Urothelium cell line (cell line): ENCODE measurements around the gene SMPD3.

Experiments used
- DNase-seq: peaks from one replicate; pipeline ENCODE4 v3.0.0; 2011; ENCODE audit warnings: low spot score, mixed read lengths
- FAIRE-seq: peaks from 2 replicates; lab custom pipeline; 2011; peaks lifted over from hg19 to GRCh38; lab: Jason Lieb, UNC

Gene SMPD3

DNA sequence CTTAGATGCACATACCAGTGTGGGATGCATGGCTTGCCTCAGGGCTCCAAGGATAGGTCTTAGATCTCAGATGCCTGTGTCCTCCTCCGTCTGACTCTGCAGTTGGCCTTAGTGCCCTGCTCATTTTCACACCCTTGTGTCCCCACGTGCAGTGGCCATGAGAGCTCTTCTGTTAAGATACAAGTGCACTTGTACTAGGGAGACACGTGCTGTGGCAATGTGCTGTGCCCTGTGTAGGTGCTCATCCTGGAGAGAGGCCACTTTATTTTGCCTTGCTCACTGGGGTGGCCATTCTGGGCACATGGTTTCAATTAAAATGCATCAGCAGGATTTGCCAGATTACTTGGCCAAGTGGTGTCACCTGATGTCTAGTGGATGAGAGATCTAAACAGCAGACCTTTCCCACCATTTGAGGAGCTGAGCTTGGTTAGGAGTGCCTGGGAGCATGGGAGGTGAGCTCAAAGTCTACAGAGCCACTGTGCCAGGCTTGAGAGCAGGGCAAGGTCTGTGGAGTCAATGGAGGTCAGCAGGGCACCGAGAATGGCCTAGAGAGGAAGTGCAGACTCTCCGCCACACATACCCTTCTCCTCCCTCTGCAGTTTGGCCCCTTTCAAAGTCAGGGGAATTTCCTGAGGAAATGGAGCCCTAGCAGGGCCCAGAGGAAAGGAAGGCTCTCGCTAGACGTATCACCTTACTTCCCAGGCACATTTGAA lies 25.2 kb upstream of the SMPD3 start:
- DNase-seq, result no peak

DNA sequence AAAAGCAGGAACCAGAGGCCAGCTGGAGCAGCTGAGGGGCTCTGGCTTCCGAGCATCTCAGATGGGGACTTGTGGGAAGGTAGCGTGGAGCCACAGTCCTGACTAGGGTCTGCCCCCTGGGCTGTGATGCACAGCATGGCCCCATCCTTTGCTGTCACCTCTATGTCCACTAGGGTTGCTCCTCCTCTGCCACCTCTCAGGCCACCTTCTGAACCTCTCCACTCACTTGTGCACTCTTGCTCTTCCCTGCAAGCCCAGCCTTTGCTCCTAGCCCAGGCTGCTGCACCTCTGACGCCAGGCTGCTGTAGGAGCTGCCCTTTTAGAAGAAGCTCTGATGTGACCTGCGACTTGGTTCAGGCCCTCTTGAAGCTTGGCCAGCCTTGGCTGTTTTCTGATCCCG lies 24.3 kb upstream of the SMPD3 start:
- no peak for FAIRE-seq
- DNase-seq, result no peak

More for the DNA sequence above, 25.2 kb upstream of the SMPD3 start:
- FAIRE-seq, result no peak

DNA sequence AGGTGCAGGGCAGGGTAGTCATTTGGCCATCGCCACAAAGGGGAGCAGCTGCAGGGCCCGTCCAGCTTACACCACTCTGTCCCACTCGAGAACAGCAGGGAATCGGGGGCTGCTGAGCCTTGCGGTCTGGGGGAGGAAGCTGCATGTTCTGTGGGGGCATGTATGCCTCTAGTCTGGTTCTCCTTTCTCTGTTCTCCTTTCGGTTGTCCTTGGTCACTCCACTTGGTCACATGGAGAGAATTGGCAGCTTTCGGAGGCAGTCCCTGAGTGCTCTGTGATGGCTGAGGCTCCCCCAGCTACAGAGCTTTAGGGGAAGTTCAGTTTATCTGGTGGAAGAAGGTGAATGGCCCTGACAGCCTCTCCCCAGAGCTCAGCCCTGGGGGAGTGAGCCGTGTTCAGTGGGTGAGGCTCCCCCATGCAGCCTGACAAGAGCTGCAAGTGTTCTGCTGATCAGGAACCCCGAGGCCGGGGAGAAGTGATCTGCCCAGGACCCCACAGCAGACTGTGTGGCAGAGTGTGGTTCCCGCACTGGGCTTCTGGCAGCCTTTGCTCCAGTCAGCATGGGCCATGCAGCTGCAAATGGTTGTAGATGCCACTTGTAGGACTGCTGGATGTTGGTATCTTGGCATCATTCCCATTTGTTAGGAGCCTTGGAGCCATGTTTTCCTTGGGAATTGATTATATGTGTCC lies 22.3 kb upstream of the SMPD3 start:
- DNase-seq (no peak), FAIRE-seq (no peak)

DNA sequence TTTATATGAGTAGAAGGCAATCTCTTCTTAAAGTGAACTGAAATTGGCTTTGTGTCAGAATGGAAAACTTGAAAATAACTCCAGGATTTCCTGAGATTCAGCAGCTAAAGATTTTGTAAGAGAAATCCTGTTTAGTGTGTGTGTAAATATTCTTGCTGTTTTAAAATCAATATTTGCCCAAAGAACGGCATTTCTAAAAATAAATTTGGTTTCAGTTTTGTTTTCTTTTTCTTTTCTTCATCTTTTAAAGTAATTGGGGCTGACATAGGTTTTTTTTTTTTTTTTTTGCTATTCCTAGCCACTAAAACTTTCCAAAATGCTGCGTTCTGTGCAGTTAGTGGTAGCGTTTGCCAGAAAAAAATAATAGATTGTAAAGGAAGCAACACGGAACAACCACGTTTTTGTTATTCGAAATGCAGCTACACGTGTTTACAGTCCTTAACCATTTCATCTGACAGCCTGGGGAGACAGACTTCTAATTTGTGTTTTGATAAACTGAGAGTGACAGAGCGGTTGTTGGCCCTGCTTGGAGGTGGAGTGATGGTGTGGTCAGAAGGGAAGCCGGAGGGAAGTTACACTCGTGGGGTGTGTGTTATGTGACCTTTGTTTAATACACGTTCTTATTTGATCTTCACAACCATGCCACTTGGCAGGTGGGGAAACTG lies 21.6 kb upstream of the SMPD3 start:
- DNase-seq, result no peak

DNA sequence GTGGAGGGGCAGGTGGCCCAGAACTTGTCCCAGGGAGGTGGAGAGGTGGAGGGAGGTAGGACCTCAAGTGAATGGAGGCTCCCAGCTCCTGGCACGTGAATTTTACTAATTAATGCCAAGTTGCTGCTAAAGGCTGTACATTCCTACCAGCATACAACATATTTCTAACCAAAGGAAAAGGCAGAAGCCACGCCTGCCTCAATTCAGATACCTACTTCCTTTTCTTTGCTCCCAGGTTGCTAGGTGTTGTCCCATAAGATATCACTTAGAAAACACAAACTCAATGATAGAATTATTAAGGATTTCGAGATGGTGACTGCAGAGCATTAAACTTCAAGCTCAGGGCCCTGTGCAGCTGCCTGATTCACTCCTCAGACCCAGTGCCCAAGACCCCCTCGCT lies 20.5 kb upstream of the SMPD3 start:
- DNase-seq (no peak), FAIRE-seq (no peak)

More for the DNA sequence above, 21.6 kb upstream of the SMPD3 start:
- no peak for FAIRE-seq

DNA sequence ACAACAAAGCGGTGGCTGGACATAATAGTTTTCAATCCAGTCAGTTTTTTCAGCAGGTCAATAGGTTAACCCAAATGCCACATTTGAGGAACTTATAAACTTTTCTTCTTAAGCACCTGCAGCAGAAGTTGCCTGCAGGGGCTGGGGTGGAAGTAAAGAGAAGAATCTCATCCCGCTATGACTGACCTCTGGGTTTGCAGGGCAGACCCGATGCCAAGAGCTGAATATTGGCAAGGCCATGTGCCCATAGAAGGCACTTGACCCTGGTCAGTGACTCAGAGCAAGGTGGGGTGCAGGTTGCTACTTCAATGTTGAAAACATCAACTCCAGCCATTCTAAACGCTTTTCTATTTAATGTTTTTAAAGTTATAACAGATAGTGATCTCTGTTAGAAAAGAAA lies 17.9 kb upstream of the SMPD3 start:
- no peak for FAIRE-seq
- DNase-seq, result no peak

DNA sequence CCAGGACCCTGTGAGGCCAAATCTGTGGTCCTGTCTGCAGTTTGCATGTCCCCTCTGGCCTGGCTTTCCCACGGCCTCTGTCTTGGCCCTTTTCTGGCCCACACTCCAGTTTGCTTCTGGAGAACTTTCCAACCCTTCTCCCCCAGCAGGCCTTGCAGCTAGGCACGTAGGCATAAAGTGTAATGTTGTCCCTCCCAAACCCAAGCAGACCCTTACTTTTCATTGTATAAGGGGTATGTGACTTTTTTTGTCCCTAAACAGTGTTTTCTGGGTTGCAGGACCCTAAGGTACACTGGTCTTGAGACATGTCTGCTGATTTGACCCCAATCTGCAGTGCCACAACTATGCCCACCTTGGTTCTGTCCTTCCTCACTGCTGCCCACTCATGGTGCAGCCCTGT lies 15.6 kb upstream of the SMPD3 start:
- DNase-seq (no peak), FAIRE-seq (no peak)

DNA sequence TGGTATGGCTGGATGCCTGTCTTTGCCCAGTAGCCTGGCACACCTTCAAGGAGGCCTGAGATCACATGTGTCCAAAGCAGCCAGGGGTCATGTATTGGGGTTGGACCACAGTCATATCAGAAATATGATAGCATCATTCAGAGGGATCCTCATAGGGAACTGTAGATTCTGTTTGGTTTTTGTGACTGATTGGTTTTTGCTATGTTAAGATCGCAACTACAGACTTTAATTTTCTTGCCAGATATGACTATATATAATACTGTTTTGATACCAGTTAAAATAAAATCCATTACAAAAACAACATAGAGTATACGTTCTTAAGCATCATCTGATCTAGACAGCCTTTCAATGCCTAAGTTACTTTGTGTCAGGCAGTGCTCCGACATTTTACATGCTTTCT lies 11.8 kb upstream of the SMPD3 start:
- FAIRE-seq (no peak), DNase-seq (no peak)

DNA sequence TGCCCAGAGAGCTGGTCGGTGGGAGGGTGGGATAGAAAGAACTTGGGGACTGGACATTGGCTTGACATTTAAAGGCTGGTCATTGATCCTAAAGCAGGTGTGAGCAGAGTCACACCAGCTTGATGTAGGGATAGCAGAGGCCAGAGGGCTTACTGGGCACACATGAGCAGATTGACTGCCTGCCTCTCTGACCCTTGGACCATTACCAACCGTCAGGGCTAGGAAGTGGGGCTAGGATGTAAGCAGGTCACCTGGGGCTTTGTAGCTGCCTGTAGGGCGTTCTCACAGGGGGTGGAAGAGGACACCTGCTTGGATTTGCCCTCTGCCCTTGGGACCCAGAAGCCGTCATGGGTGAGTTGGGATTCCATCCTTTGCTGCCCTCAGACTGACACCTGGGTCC lies 11.1 kb upstream of the SMPD3 start:
- FAIRE-seq (no peak), DNase-seq (no peak)

DNA sequence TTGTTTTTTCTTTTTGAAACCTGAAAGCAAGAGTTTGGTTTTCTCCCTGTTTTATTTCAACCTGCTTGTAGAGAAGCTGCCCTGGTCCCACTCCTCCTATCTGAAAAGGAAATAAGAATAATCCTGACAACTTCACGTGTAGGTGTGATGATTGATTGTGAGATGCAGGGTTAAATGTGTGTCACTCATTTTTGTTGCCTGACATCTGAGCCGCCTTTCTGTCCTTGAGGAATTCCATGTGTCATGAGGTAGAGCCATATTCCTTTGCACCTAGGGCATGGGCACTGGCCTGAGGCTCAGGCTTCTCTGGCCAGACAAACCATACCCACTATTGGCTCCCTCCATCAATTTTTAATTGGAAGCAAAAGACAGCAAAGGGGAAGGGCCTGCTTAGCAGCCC lies 10.2 kb upstream of the SMPD3 start:
- FAIRE-seq, result no peak
- DNase-seq, result no peak

DNA sequence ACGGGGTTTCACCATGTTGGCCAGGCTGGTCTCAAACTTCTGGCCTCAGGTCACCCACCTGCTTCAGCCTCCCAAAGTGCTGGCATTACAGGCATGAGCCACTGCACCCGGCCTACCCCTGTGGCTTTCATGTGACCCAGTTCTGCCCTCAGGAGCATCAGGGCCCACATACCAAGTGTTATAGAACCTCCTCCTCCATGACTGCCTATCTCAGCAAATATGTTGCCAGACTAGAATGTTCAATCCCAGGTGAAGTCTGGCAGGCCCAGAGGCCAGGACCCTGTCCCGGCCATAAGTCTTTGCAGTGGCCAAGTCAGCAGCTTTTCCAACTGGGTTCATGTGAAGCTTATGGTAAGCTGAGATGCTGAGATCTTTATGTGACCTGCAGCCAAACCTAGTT lies 9.8 kb upstream of the SMPD3 start:
- FAIRE-seq (no peak), DNase-seq (no peak)

DNA sequence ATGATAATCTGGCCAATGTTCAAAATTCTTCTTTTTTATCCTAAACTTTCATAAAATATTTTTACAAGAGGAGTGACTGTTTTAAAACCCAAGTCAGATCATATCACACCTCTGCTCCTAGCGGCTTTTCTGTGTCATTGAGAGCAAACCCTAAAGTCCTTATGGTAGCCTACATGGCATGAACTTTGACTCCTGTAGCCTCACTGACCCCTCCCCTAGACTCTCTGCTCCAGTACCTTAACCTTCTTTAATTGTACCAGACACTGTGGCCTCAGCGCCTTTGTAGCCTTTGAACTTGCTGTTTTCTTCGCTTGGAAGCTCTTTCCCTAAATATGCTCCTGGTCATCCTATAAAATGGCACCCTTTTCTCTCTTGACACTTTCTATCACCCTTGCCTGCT lies 7.3 kb upstream of the SMPD3 start:
- FAIRE-seq (no peak), DNase-seq (no peak)

DNA sequence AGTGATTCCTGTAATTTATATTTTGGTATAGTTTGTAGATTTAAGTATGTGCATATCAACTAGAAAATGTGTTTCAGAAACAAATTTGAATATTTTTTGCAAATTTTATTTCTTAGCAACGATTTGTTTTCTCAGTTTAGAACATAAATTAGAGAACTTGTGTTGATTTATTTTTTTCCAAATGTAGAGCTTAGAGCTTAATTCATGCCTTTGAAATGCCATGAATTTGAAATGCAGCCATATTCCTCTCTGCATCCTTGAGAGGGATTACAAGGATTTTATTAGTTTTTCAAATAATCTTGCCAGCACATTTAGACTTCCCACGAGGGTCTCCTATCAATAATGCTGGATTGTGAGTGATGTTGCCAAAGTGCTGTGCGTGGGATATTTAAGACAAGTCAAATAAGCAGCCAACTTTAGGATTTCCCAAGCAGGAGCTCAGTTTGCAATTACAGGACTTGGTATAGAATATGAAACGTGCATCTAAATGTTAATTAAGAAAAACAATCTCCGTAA lies 6.7 kb upstream of the SMPD3 start:
- DNase-seq (no peak), FAIRE-seq (no peak)

DNA sequence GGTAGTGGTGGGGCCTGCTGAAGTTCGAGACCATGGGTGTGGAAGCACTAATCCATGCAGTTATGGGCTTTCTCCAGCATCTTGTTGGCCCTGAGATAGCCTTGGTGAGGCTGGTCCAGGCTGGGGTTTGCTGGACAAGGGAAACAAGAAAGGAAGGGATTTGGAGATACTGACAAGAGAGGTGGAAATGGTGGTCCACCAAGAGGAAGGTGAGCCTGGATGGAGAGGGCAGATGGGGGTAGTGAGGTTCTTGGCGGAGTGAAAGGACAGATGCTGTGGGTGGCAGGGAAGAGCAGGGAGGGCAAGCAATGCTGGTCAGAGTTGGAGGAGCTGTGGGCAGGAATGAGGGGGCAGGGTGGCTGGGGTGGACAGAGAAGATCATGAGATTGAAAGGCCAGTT lies 5.5 kb upstream of the SMPD3 start:
- DNase-seq, result no peak
- no peak for FAIRE-seq

DNA sequence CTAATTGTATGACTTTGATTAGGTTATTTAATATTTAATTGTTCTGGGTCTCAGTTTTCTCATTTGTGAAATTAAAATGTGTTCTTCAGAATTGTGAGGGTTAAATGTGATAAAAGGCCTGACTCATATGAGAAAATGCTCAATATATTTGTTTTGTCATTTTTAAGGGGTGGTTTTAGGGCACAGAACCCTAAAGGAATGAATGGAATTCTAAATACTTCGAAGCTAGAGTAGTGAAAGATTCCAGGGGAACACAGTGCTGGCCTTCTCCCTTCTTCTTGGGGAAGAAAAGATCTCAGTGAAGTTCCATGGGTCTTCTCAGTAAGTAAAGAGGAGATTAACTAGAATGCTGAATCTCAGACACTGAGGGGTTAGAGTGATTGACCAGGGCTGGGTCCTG lies 3.9 kb upstream of the SMPD3 start:
- no peak for DNase-seq
- FAIRE-seq, result no peak

DNA sequence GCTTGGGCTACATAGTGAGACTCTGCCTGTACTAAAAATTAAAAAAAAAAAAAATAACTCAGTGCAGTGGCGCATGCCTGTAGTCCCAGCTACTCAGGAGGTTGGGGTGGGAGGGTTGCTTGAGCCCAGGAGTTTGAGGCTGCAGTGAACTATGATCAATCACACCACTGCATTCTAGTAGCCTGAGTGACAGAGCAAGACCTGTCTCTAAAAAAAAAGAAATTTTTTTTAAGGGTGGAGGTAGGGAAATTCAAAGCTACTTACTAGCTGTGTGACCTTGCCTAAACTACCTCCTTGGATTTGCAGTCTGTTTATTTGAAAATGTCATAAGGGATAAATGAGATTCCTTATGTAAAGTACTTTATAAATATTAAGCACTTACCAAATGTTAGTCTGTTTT lies 3.4 kb upstream of the SMPD3 start:
- no peak for DNase-seq
- no peak for FAIRE-seq

DNA sequence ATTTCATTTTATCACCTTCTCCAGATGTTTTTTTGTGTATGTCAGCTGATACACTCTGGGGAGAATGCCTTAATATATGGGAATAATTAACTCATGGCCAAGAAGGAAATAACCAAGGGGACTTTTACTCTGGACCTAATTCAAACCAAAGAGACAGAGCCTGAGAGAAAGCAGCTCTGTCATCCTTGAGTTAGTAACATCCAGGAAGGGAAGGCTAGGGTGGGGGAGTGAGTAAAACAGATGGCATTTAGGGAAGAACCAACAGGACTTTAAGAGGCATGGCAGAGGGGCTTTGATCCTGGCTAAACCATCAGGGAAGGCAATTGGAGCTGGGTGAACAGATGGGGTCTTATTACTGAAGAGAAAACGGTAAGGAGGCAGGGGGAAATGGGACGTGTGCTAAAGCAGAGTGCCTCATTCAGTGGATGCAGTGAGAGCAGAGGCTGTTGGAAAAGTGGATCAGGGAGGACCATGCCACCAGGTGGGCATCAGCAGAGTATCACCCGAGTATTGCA lies 2.5 kb upstream of the SMPD3 start:
- no peak for DNase-seq
- no peak for FAIRE-seq

DNA sequence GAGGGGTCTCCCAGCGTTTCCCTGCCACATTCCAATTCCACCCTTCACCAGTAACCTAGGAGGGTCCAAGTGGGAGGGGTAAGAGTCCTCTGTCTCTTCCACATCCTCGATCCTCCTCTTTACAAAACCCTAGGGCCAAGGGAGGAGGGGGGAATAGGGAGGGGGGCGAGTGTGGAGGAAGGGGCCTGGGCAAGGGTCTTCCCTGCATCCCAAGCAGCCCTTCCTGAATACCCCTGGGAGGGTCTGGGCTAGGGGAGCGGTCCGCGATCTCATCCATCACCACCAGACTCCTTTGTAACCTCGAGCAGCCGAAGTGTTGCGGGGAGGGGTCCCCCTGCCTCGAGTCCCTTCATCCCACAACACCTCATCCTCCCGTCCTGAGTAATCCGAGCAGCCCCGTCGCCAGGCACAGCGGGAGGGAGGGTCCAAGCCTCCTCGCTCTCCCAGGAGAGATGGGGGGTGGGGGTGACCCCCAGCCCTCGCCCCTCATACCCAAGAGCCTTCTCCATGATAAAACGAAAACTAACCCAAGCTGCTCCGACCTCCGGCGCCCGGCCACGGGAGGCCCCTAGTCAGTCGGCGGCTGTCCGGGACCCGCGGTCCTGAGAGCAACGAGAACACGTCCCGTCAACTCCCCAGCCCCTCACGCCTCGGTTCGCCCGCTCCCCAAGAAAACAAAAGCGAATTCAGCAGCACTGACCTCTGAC lies 502 bp downstream of the SMPD3 start:
- DNase-seq, result no peak
- no peak for FAIRE-seq

DNA sequence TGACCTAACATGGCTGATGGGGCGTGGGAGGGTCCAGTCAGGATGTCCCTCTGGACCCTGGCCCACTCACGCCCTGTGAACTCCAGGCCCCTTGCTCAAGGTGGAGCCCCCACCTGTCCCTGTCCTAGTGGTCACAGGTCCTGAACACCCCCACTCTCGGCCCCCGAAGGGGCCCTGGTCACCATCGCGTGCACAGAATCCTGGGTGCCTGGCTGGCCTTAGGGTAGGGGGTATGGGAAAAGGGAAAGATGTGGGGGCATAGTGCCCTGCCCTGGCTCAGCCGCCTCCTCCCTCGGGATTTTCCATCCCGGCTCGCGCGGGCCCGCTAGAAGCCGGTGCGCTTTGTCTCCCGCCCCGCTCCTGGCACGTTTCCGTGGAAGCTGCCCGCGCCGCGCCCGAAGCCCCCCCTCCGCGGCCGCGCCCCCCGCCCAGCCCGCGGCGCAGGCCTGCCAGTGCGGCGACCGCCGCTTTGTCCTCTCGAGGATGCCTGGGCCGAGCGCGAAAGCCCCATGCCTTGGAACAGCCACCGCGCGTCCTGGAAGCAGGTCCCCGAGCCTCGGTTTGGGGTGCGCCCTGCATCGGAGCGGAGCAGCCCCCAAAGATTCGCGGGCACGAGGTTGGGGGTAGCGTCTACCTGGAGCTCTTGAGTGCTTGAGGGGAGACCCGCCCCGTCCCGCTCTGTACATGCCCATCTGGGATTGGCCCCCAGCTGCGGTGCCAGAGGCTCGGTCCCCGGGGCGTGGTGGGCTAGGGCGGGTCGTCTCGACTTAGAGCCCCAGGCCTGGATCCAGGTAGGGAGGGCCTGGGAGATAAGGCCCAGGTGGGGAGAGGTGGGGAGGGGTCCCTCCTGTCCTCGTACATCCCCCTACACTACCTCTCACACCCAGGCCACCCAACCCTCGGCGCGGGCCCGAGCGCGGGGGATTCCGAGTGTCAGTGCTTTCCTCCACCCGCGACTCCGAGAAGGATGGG lies 1.3 kb downstream of the SMPD3 start:
- no peak for FAIRE-seq
- DNase-seq, result no peak

DNA sequence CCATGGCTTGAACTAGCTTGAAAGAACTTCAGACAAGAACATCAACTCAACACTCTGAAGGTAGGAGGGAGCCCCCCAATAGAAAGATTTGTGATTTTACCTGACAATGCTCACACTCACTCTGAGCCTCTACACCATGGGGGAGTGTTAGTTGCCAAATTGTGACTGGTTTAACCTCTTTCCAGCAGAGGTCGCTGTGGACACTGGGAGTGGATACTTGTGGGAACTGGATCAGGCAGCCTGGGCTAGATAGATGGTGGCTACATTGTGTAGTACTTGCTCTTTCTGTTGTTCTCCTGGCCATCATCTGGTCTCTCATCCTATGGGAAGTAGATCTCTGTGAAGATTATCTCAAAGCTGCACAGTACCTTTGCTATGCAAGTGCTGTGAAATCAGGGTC lies 2.9 kb downstream of the SMPD3 start:
- DNase-seq (no peak), FAIRE-seq (no peak)
